ENCODE data around the gene ZNF467.

Gene ZNF467

GRCh38 chr7:149767068-149767467 lies 6.3 kb downstream of the ZNF467 start:
- DNase-seq = no peak

GRCh38 chr7:149766135-149766675 lies 7.2 kb downstream of the ZNF467 start:
- DNase-seq = no peak

- DNase-seq = no peak
Measured at GRCh38 chr7:149765399-149766121, 7.8 kb downstream of the ZNF467 start.

GRCh38 chr7:149764481-149765398 lies 8.6 kb downstream of the ZNF467 start:
- no peak for DNase-seq

GRCh38 chr7:149763563-149764240 lies 9.7 kb downstream of the ZNF467 start:
- DNase-seq = no peak

- DNase-seq = no peak
Measured at GRCh38 chr7:149762610-149763009, 10.8 kb downstream of the ZNF467 start.

- no peak for DNase-seq
Measured at GRCh38 chr7:149762089-149762488, 11.3 kb downstream of the ZNF467 start.

- no peak for DNase-seq
Measured at GRCh38 chr7:149761307-149761706, 12.1 kb downstream of the ZNF467 start.

- no peak for DNase-seq
Measured at GRCh38 chr7:149760538-149760937, 12.8 kb downstream of the ZNF467 start.

GRCh38 chr7:149759093-149759860 lies 14.1 kb downstream of the ZNF467 start:
- DNase-seq = no peak

GRCh38 chr7:149753375-149754233 lies 19.8 kb downstream of the ZNF467 start:
- no peak for DNase-seq

GRCh38 chr7:149752646-149753045 lies 20.7 kb downstream of the ZNF467 start:
- DNase-seq = no peak

GRCh38 chr7:149751043-149751775 lies 22.2 kb downstream of the ZNF467 start:
- DNase-seq = no peak

- no peak for DNase-seq
Measured at GRCh38 chr7:149750122-149750845, 23.1 kb downstream of the ZNF467 start.

GRCh38 chr7:149748076-149748874 lies 25.1 kb downstream of the ZNF467 start:
- DNase-seq = no peak

GRCh38 chr7:149743476-149744255 lies 29.7 kb downstream of the ZNF467 start:
- no peak for DNase-seq

GRCh38 chr7:149742075-149742701 lies 31.2 kb downstream of the ZNF467 start:
- DNase-seq = no peak

- no peak for DNase-seq
Measured at GRCh38 chr7:149741629-149742028, 31.8 kb downstream of the ZNF467 start.
